ENCODE results near the gene KIRREL2. TPM values are rescaled to one million over a fixed set of nuclear protein-coding genes. Genes with fewer than 3 reads are reported as not detected.

KIRREL2 gene
- 0.28 TPM in 1 of 2 replicates, not detected in the other for total RNA-seq

GRCh38 chr19:35856546-35857149 lies at the start of gene KIRREL2:
TSS of gene KIRREL2 (plus strand) at chr19:35856911. CDS start at chr19:35857120, 209 bp downstream.

GRCh38 chr19:35812220-35813042 lies 44.3 kb upstream of the KIRREL2 start, which contains the start of gene PRODH2:
TSS of gene PRODH2 (minus strand) at chr19:35812845. CDS start at chr19:35812805, 40 bp downstream.

GRCh38 chr19:35852029-35852780 lies 4.5 kb upstream of the KIRREL2 start, which contains the start of gene NPHS1:
TSS of gene NPHS1 (minus strand) at chr19:35852504. CDS start at chr19:35851837, 667 bp downstream.

GRCh38 chr19:35868172-35868822 lies 11.6 kb downstream of the KIRREL2 start, which contains the start of gene APLP1:
TSS of gene APLP1 (plus strand) at chr19:35868574. CDS start at chr19:35868637, 63 bp downstream.

GRCh38 chr19:35901854-35902661 lies 45.3 kb downstream of the KIRREL2 start, which contains the start of gene HCST:
TSS of gene HCST (plus strand) at chr19:35902529. CDS start at chr19:35902594, 65 bp downstream.

GRCh38 chr19:35908010-35908441 lies 51.3 kb downstream of the KIRREL2 start, which contains the start of gene TYROBP:
TSS of gene TYROBP (minus strand) at chr19:35908295. CDS start at chr19:35908228, 67 bp downstream.

Other genes with a start within 250 kb of the KIRREL2 start
- gene HAUS5, start 244.2 kb upstream of the KIRREL2 start, total RNA-seq, result 4.8 and 11.1 TPM in 2 replicates
- gene RBM42, start 227.9 kb upstream of the KIRREL2 start, total RNA-seq, result 26.2 and 58.3 TPM in 2 replicates
- gene ETV2, start 215.2 kb upstream of the KIRREL2 start, total RNA-seq, result 0.19 and 0.28 TPM in 2 replicates
- gene COX6B1, start 208.6 kb upstream of the KIRREL2 start, total RNA-seq, result 282 and 447 TPM in 2 replicates
- gene UPK1A, start 190.4 kb upstream of the KIRREL2 start, total RNA-seq, result under 0.01 TPM in 1 of 2 replicates, not detected in the other
- not detected in 2 replicates for gene ZBTB32, start 152.4 kb upstream of the KIRREL2 start, total RNA-seq
- gene KMT2B, start 138.9 kb upstream of the KIRREL2 start, total RNA-seq, result 2.5 and 3.3 TPM in 2 replicates
- gene IGFLR1, start 114.5 kb upstream of the KIRREL2 start, total RNA-seq, result 0.56 and 1.3 TPM in 2 replicates
- gene U2AF1L4, start 111.5 kb upstream of the KIRREL2 start, total RNA-seq, result 7.3 and 7.9 TPM in 2 replicates
- gene PSENEN, start 111.3 kb upstream of the KIRREL2 start, total RNA-seq, result 15.1 and 17.5 TPM in 2 replicates
- gene LIN37, start 108.3 kb upstream of the KIRREL2 start, total RNA-seq, result 10.5 and 11.0 TPM in 2 replicates
- 36.4 and 96.1 TPM in 2 replicates for gene HSPB6, start 99.9 kb upstream of the KIRREL2 start, total RNA-seq
- gene PROSER3, start 98.7 kb upstream of the KIRREL2 start, total RNA-seq, result 2.8 and 4.0 TPM in 2 replicates
- gene ARHGAP33, start 81.3 kb upstream of the KIRREL2 start, total RNA-seq, result 1.7 and 2.9 TPM in 2 replicates
- gene PRODH2, start 44.1 kb upstream of the KIRREL2 start, total RNA-seq, result not detected in 2 replicates
- gene NPHS1, start 4.4 kb upstream of the KIRREL2 start, total RNA-seq, result not detected in 2 replicates
- 12.7 and 14.8 TPM in 2 replicates for gene APLP1, start 11.7 kb downstream of the KIRREL2 start, total RNA-seq
- gene NFKBID, start 43.6 kb downstream of the KIRREL2 start, total RNA-seq, result 2.0 and 2.5 TPM in 2 replicates
- 0.38 and 0.56 TPM in 2 replicates for gene HCST, start 45.6 kb downstream of the KIRREL2 start, total RNA-seq
- gene TYROBP, start 51.4 kb downstream of the KIRREL2 start, total RNA-seq, result not detected in 2 replicates
- gene LRFN3, start 79.5 kb downstream of the KIRREL2 start, total RNA-seq, result 1.2 and 2.3 TPM in 2 replicates
- gene SDHAF1, start 138.3 kb downstream of the KIRREL2 start, total RNA-seq, result 12.1 and 12.5 TPM in 2 replicates
- gene SYNE4, start 151.9 kb downstream of the KIRREL2 start, total RNA-seq, result 0.19 and 0.28 TPM in 2 replicates
- 18.3 and 20.5 TPM in 2 replicates for gene ALKBH6, start 157.3 kb downstream of the KIRREL2 start, total RNA-seq
- 2.5 and 5.4 TPM in 2 replicates for gene CLIP3, start 176.0 kb downstream of the KIRREL2 start, total RNA-seq
- 3.3 and 4.5 TPM in 2 replicates for gene THAP8, start 197.4 kb downstream of the KIRREL2 start, total RNA-seq
- gene WDR62, start 198.0 kb downstream of the KIRREL2 start, total RNA-seq, result 0.85 and 8.4 TPM in 2 replicates